ENCODE measurements around the gene VGLL3. TPM values are rescaled to one million over a fixed set of nuclear protein-coding genes. Genes with fewer than 3 reads are reported as not detected.

Gene VGLL3
- polyA plus RNA-seq, 1 donor from 2014 or later = 0.06 TPM

- Histone ChIP-seq H3F3A (ENCODE audit: insufficient read depth, low read length, poor library complexity, severe bottlenecking) (no peaks in the 10 kb centered on the region), H3K9me3 (ENCODE audit: low read length) (no peaks in the 10 kb centered on the region), H3K4me3 (ENCODE audit: low read length) (no peak overlapping the region), H3K4me2 (ENCODE audit: low read length) (no peak overlapping the region), H3K79me2 (replicated peaks; ENCODE audit: insufficient read depth, low read length) (no peaks in the 10 kb centered on the region), H3K9ac (ENCODE audit: low read length) (no peak overlapping the region), H2AFZ (ENCODE audit: low read depth, low read length) (no peak overlapping the region), H3K36me3 (ENCODE audit: insufficient read depth, low read length) (no peaks in the 10 kb centered on the region), H4K20me1 (ENCODE audit: insufficient read depth) (no peaks in the 10 kb centered on the region), H3K9me2 (ENCODE audit: insufficient read depth, low read length) (no peaks in the 10 kb centered on the region), H3K27me3 (ENCODE audit: insufficient read depth, low read depth, low read length) (no peaks in the 10 kb centered on the region), H3K27ac (ENCODE audit: low read length) (no peak overlapping the region)
- TF ChIP-seq MXI1 (conservative IDR thresholded peaks at IDR 0.05; ENCODE audit: poor library complexity, severe bottlenecking) (no peak), SMC3 (conservative IDR thresholded peaks at IDR 0.05; ENCODE audit: poor library complexity) (no peak), TAF1 (IDR thresholded peaks at IDR 0.05; ENCODE audit: low read depth) (no peak), POLR2AphosphoS5 (IDR thresholded peaks at IDR 0.05) (no peak), EZH2 (IDR thresholded peaks at IDR 0.05; ENCODE audit: borderline replicate concordance, insufficient read depth, low read length, poor library complexity, severe bottlenecking) (no peak), REST (IDR thresholded peaks at IDR 0.05; ENCODE audit: borderline replicate concordance) (no peak), EP300 (conservative IDR thresholded peaks at IDR 0.05; ENCODE audit: poor library complexity, severe bottlenecking) (no peak), RAD21 (conservative IDR thresholded peaks at IDR 0.05) (no peak)
- TF ChIP-seq, protein P1, sequence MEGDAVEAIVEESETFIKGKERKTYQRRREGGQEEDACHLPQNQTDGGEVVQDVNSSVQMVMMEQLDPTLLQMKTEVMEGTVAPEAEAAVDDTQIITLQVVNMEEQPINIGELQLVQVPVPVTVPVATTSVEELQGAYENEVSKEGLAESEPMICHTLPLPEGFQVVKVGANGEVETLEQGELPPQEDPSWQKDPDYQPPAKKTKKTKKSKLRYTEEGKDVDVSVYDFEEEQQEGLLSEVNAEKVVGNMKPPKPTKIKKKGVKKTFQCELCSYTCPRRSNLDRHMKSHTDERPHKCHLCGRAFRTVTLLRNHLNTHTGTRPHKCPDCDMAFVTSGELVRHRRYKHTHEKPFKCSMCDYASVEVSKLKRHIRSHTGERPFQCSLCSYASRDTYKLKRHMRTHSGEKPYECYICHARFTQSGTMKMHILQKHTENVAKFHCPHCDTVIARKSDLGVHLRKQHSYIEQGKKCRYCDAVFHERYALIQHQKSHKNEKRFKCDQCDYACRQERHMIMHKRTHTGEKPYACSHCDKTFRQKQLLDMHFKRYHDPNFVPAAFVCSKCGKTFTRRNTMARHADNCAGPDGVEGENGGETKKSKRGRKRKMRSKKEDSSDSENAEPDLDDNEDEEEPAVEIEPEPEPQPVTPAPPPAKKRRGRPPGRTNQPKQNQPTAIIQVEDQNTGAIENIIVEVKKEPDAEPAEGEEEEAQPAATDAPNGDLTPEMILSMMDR (IDR thresholded peaks at IDR 0.05; ENCODE audit: poor library complexity, severe bottlenecking) = no peak
Observed at GRCh38 chr3:86951322-86951721, 39.6 kb downstream of the VGLL3 start.

DNA sequence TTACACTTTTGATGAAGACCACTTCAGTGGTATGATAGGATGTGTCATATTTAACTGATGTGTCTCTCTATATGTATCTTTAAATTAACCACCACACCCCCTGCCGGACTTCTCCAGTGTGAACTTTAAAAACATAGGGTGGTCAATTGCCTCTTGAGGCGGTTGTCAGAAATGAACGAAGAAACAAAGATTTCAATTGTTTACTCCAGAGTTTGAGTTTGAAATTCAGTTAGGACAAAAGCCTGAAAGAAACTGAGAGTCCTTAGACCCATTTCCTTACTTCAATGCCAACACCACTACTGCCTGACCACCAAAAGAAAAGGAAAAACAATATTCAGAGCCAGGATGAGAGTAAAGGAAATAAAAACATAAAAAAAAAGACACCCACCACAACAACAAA is 40.2 kb downstream of the VGLL3 start:
- Histone ChIP-seq H3K79me2 (replicated peaks; ENCODE audit: insufficient read depth, low read length) (no peaks in the 10 kb centered on the region), H4K20me1 (ENCODE audit: insufficient read depth) (no peaks in the 10 kb centered on the region), H3K4me3 (ENCODE audit: low read length) (no peak overlapping the region), H3K9me2 (ENCODE audit: insufficient read depth, low read length) (no peaks in the 10 kb centered on the region), H3K4me2 (ENCODE audit: low read length) (no peak overlapping the region), H3K9ac (ENCODE audit: low read length) (no peak overlapping the region), H3F3A (ENCODE audit: insufficient read depth, low read length, poor library complexity, severe bottlenecking) (no peaks in the 10 kb centered on the region), H3K27me3 (ENCODE audit: insufficient read depth, low read depth, low read length) (no peaks in the 10 kb centered on the region), H3K36me3 (ENCODE audit: insufficient read depth, low read length) (no peaks in the 10 kb centered on the region), H3K27ac (ENCODE audit: low read length) (no peak overlapping the region), H2AFZ (ENCODE audit: low read depth, low read length) (no peak overlapping the region), H3K9me3 (ENCODE audit: low read length) (no peaks in the 10 kb centered on the region)
- TF ChIP-seq SMC3 (conservative IDR thresholded peaks at IDR 0.05; ENCODE audit: poor library complexity) = no peak
- no peak for TF ChIP-seq MXI1 (conservative IDR thresholded peaks at IDR 0.05; ENCODE audit: poor library complexity, severe bottlenecking)
- no peak for TF ChIP-seq REST (IDR thresholded peaks at IDR 0.05; ENCODE audit: borderline replicate concordance)
- TF ChIP-seq, protein P1 (IDR thresholded peaks at IDR 0.05; ENCODE audit: poor library complexity, severe bottlenecking) = no peak
- TF ChIP-seq EP300 (conservative IDR thresholded peaks at IDR 0.05; ENCODE audit: poor library complexity, severe bottlenecking) = no peak
- no peak for TF ChIP-seq EZH2 (IDR thresholded peaks at IDR 0.05; ENCODE audit: borderline replicate concordance, insufficient read depth, low read length, poor library complexity, severe bottlenecking)
- TF ChIP-seq RAD21 (conservative IDR thresholded peaks at IDR 0.05) = no peak
- no peak for TF ChIP-seq POLR2AphosphoS5 (IDR thresholded peaks at IDR 0.05)
- no peak for TF ChIP-seq TAF1 (IDR thresholded peaks at IDR 0.05; ENCODE audit: low read depth)
